ENCODE measurements around the gene AGK.

Gene AGK

DNA sequence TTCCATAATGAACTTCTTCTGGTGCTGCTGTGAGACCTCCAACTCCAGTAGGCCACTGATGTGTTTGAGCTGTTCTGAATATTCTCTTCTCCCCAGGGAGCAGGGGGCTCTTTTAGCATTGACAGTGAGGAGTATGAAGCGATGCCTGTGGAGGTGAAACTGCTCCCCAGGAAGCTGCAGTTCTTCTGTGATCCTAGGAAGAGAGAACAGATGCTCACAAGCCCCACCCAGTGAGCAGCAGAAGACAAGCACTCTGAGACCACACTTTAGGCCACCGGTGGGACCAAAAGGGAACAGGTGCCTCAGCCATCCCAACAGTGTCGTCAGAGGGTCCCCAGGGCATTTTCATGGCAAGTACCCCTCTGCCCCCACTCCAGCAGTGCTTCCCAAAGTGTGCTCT, 101.5 kb downstream of the AGK start:
- no peak for TF ChIP-seq ZNF274 (IDR thresholded peaks at IDR 0.05; ENCODE audit: low read depth, low read length)
- no peak for TF ChIP-seq SUZ12 (IDR thresholded peaks at IDR 0.05; ENCODE audit: extremely low read depth, insufficient read depth, insufficient read length)
- TF ChIP-seq YY1 (IDR thresholded peaks at IDR 0.05; ENCODE audit: insufficient read depth, insufficient read length) = no peak
- no peaks in the 10 kb centered on the region for H3K4me1 ChIP-seq (ENCODE audit: insufficient read depth, insufficient read length)
- DNase-seq (ENCODE audit: low read depth, low spot score) = no peak
- no peak overlapping the region for H3K9ac ChIP-seq (ENCODE audit: insufficient read length, low read depth)
- H3K4me3 ChIP-seq (ENCODE audit: insufficient read length, low read depth) = no peak overlapping the region
- H3K27me3 ChIP-seq (ENCODE audit: insufficient read depth, insufficient read length) = no peaks in the 10 kb centered on the region
- no peaks in the 10 kb centered on the region for H3K9me3 ChIP-seq (ENCODE audit: insufficient read depth, low read length)
- peaks cover 51% of the 10 kb centered on the region for H3K36me3 ChIP-seq (ENCODE audit: insufficient read depth, insufficient read length, low read length)

DNA sequence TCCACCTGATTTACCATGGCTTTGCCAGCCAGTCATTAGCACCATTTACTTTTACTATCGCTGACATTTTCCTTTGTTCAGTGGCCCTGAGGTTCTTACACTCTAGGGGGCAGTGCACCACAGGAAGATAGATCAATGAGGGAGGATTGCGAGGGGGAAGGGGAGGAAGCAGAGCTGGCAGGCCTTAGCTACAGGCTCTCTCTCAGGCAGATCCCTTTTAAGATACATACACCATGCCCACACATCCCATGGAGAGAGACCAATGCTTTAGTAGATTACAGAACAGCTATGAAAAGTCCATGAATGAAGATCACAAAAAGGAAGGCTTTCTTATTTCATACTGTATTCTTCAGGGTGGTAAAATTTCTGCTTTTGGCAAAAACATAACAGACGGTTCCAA, 103.3 kb downstream of the AGK start:
- Histone ChIP-seq H3K4me1 (ENCODE audit: insufficient read depth, insufficient read length) (no peaks in the 10 kb centered on the region), H3K9ac (ENCODE audit: insufficient read length, low read depth) (no peak overlapping the region), H3K36me3 (ENCODE audit: insufficient read depth, insufficient read length, low read length) (peaks cover 51% of the 10 kb centered on the region), H3K9me3 (ENCODE audit: insufficient read depth, low read length) (no peaks in the 10 kb centered on the region), H3K27me3 (ENCODE audit: insufficient read depth, insufficient read length) (no peaks in the 10 kb centered on the region), H3K4me3 (ENCODE audit: insufficient read length, low read depth) (no peak overlapping the region)
- no peak for TF ChIP-seq ZNF274 (IDR thresholded peaks at IDR 0.05; ENCODE audit: low read depth, low read length)
- no peak for TF ChIP-seq YY1 (IDR thresholded peaks at IDR 0.05; ENCODE audit: insufficient read depth, insufficient read length)
- TF ChIP-seq SUZ12 (IDR thresholded peaks at IDR 0.05; ENCODE audit: extremely low read depth, insufficient read depth, insufficient read length) = no peak
- DNase-seq (ENCODE audit: low read depth, low spot score) = peak; percentile 77

DNA sequence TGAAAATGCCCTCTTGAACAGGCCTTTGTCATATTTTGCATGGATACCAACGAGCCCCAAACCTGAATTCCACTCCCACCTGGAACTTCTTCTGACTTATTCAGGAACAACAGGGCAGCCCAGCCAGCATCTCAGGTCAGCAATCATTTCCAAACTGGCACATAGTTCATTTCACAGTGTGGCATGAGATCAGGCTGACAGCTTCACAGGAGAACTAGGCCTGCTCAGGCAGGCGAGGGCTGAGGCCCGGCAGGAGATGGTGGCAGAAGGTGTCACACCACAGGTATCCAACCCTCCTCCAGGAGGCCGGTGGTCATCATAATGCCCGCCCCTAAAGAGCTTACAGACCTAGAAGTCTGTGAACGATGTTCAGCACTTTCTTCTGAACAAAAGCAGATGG, 108.3 kb downstream of the AGK start:
- H3K4me1 ChIP-seq (ENCODE audit: insufficient read depth, insufficient read length) = no peaks in the 10 kb centered on the region
- no peaks in the 10 kb centered on the region for H3K9me3 ChIP-seq (ENCODE audit: insufficient read depth, low read length)
- no peaks in the 10 kb centered on the region for H3K27me3 ChIP-seq (ENCODE audit: insufficient read depth, insufficient read length)
- no peak overlapping the region for H3K9ac ChIP-seq (ENCODE audit: insufficient read length, low read depth)
- no peak overlapping the region for H3K4me3 ChIP-seq (ENCODE audit: insufficient read length, low read depth)
- no peak for TF ChIP-seq SUZ12 (IDR thresholded peaks at IDR 0.05; ENCODE audit: extremely low read depth, insufficient read depth, insufficient read length)
- no peak for TF ChIP-seq YY1 (IDR thresholded peaks at IDR 0.05; ENCODE audit: insufficient read depth, insufficient read length)
- TF ChIP-seq ZNF274 (IDR thresholded peaks at IDR 0.05; ENCODE audit: low read depth, low read length) = no peak
- peaks cover 60% of the 10 kb centered on the region for H3K36me3 ChIP-seq (ENCODE audit: insufficient read depth, insufficient read length, low read length)
- DNase-seq (ENCODE audit: low read depth, low spot score) = no peak

DNA sequence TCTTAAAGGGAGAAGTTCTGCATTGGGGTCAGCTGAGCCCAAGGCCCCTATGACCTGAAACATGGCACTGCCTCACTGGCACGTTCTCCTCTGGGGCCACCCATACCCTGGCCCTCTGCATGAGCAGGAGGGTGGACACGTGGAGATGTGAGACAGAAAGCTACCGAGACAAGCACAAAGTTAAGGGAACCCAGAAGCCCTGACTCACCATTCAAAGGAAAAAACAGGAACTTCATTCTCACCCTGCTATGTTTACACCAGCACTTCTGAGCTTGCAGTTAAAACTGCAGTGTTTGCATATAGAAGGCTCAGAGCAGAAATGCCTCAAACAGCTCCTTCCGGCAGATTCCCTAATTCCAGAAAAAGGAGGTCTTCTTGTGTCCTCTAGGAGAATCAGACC, 109.0 kb downstream of the AGK start:
- Histone ChIP-seq H3K4me1 (ENCODE audit: insufficient read depth, insufficient read length) (no peaks in the 10 kb centered on the region), H3K36me3 (ENCODE audit: insufficient read depth, insufficient read length, low read length) (peaks cover 64% of the 10 kb centered on the region), H3K4me3 (ENCODE audit: insufficient read length, low read depth) (no peak overlapping the region), H3K27me3 (ENCODE audit: insufficient read depth, insufficient read length) (no peaks in the 10 kb centered on the region), H3K9me3 (ENCODE audit: insufficient read depth, low read length) (no peaks in the 10 kb centered on the region), H3K9ac (ENCODE audit: insufficient read length, low read depth) (no peak overlapping the region)
- TF ChIP-seq YY1 (IDR thresholded peaks at IDR 0.05; ENCODE audit: insufficient read depth, insufficient read length) (no peak), ZNF274 (IDR thresholded peaks at IDR 0.05; ENCODE audit: low read depth, low read length) (no peak), SUZ12 (IDR thresholded peaks at IDR 0.05; ENCODE audit: extremely low read depth, insufficient read depth, insufficient read length) (no peak)
- no peak for DNase-seq (ENCODE audit: low read depth, low spot score)

DNA sequence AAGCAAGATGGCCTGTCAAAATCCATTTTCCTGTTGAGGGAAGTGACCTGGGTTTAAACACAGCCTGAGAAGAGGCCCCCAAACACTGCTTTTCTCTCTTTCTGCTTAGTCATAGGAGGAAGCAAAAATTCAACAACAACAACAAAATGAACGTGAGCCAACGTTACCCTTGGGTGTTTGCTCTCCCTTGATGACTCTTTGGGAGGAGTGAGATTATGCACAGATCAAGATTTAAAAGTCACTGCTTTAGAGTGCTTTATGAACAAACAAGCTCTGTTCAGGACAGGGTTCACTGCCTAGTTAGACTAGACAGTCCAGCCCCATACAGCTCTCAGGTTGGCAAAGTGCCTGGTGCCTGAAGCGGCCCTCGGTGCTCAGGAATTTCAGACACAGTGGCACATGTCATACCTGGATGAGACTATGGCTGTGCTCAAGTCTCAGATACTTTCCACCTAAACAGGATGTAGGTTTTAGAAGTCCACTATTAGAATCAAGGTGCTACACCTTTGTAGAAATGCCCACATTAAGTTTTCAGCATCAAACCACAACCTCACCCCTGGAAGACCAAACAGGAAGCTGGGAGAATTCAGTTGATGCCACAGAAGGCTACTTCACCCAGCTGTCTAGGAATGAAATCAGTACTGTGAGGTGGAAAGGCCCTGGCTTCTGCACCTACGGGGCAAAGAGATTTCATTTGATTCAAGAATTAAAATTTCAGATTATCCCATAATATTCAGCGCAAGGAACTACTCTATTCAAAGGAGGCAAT, 112.1 kb downstream of the AGK start:
- Histone ChIP-seq H3K36me3 (ENCODE audit: insufficient read depth, insufficient read length, low read length) (peaks cover 57% of the 10 kb centered on the region), H3K4me3 (ENCODE audit: insufficient read length, low read depth) (no peak overlapping the region), H3K4me1 (ENCODE audit: insufficient read depth, insufficient read length) (no peaks in the 10 kb centered on the region), H3K9me3 (ENCODE audit: insufficient read depth, low read length) (no peaks in the 10 kb centered on the region), H3K9ac (ENCODE audit: insufficient read length, low read depth) (no peak overlapping the region), H3K27me3 (ENCODE audit: insufficient read depth, insufficient read length) (no peaks in the 10 kb centered on the region)
- TF ChIP-seq ZNF274 (IDR thresholded peaks at IDR 0.05; ENCODE audit: low read depth, low read length) (no peak), YY1 (IDR thresholded peaks at IDR 0.05; ENCODE audit: insufficient read depth, insufficient read length) (no peak), SUZ12 (IDR thresholded peaks at IDR 0.05; ENCODE audit: extremely low read depth, insufficient read depth, insufficient read length) (no peak)
- DNase-seq (ENCODE audit: low read depth, low spot score) = no peak

DNA sequence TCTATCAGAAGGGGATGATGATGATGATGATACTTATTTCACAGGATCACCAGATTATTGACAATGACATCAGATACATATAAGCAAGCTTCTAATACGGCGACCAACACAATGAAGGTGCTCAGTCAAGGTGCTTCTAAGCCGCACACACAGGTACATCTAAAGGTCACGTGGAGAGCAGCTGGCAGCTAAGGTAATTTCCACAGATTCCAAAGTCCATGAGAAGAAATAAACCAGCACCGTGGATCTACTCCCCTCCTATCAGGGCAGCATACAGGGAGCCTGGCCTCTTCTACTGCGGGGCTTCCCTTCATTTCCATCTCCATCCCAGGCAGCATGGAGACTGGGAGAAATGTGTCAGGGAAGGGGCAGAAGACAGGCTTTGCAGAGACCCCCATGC, 113.2 kb downstream of the AGK start:
- Histone ChIP-seq H3K27me3 (ENCODE audit: insufficient read depth, insufficient read length) (no peaks in the 10 kb centered on the region), H3K36me3 (ENCODE audit: insufficient read depth, insufficient read length, low read length) (peaks cover 51% of the 10 kb centered on the region), H3K9me3 (ENCODE audit: insufficient read depth, low read length) (no peaks in the 10 kb centered on the region), H3K4me1 (ENCODE audit: insufficient read depth, insufficient read length) (no peaks in the 10 kb centered on the region), H3K9ac (ENCODE audit: insufficient read length, low read depth) (no peak overlapping the region), H3K4me3 (ENCODE audit: insufficient read length, low read depth) (no peak overlapping the region)
- DNase-seq (ENCODE audit: low read depth, low spot score) = no peak
- TF ChIP-seq YY1 (IDR thresholded peaks at IDR 0.05; ENCODE audit: insufficient read depth, insufficient read length) (no peak), SUZ12 (IDR thresholded peaks at IDR 0.05; ENCODE audit: extremely low read depth, insufficient read depth, insufficient read length) (no peak), ZNF274 (IDR thresholded peaks at IDR 0.05; ENCODE audit: low read depth, low read length) (no peak)

DNA sequence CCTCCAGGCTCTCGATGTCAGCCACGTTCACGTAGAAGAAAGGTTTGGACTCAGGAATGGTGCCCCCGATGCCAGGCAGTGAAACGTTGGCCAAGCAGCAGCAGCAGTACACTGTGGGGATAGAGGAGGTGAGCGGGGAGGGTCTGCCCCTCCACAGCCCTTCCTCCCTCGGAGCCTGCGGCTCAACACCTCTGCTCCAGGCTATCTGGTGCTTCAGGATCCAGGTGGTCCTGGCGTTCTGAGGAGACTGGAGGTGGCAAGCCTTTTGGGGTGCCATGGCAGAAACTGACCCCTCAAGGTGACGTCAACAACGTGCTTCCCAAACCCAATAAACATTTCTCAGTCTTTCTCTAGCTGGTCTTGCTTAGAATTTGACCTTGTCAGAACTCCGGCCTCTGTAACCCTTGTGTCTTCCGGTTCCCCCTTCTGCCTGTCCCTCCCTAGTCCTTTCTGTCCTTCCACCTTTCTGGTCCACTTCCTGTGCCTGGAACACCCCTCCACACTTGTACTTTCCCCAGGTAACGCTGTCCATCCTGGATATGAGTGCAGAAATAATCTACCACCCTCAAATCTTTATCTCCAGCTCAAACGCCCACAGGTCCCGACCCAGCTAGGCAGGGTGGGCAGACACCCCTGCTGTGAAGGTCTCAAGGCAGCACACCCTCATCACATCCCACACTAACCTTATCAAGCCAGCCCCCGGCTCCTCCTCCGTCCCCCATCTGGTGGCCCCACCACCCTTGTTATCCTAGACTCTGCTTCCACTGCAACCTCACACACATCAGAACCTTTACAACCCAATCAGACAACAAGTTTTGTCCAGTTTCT, 114.2 kb downstream of the AGK start:
- no peak overlapping the region for H3K4me3 ChIP-seq (ENCODE audit: insufficient read length, low read depth)
- H3K9ac ChIP-seq (ENCODE audit: insufficient read length, low read depth) = no peak overlapping the region
- no peaks in the 10 kb centered on the region for H3K9me3 ChIP-seq (ENCODE audit: insufficient read depth, low read length)
- peaks cover 44% of the 10 kb centered on the region for H3K36me3 ChIP-seq (ENCODE audit: insufficient read depth, insufficient read length, low read length)
- H3K27me3 ChIP-seq (ENCODE audit: insufficient read depth, insufficient read length) = no peaks in the 10 kb centered on the region
- no peaks in the 10 kb centered on the region for H3K4me1 ChIP-seq (ENCODE audit: insufficient read depth, insufficient read length)
- TF ChIP-seq YY1 (IDR thresholded peaks at IDR 0.05; ENCODE audit: insufficient read depth, insufficient read length) (no peak), ZNF274 (IDR thresholded peaks at IDR 0.05; ENCODE audit: low read depth, low read length) (no peak), SUZ12 (IDR thresholded peaks at IDR 0.05; ENCODE audit: extremely low read depth, insufficient read depth, insufficient read length) (no peak)
- DNase-seq (ENCODE audit: low read depth, low spot score) = no peak
